ENCODE data around the gene ATP1A1.

- TF ChIP-seq, protein P1, sequence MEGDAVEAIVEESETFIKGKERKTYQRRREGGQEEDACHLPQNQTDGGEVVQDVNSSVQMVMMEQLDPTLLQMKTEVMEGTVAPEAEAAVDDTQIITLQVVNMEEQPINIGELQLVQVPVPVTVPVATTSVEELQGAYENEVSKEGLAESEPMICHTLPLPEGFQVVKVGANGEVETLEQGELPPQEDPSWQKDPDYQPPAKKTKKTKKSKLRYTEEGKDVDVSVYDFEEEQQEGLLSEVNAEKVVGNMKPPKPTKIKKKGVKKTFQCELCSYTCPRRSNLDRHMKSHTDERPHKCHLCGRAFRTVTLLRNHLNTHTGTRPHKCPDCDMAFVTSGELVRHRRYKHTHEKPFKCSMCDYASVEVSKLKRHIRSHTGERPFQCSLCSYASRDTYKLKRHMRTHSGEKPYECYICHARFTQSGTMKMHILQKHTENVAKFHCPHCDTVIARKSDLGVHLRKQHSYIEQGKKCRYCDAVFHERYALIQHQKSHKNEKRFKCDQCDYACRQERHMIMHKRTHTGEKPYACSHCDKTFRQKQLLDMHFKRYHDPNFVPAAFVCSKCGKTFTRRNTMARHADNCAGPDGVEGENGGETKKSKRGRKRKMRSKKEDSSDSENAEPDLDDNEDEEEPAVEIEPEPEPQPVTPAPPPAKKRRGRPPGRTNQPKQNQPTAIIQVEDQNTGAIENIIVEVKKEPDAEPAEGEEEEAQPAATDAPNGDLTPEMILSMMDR (IDR thresholded peaks at IDR 0.05): no peak
- TF ChIP-seq POLR2A (IDR thresholded peaks at IDR 0.05) (peak in 1 of 2 donors; percentile 21), POLR2AphosphoS5 (IDR thresholded peaks at IDR 0.05) (peak in 2 of 3 donors; percentile 25 to 90), EP300 (IDR thresholded peaks at IDR 0.05) (no peak)
Observed at GRCh38 chr1:116418091-116418830, 45.2 kb downstream of the ATP1A1 start.

Measured in suprapubic skin (tissue), 4 donors.